ENCODE measurements around the gene MRE11. TPM values are rescaled to one million over a fixed set of nuclear protein-coding genes. Genes with fewer than 3 reads are reported as not detected.
"Not testable (repeated sequence)": the region's sequence is repeated elsewhere in the genome, so short reads cannot be mapped to it uniquely, and the experiment has no call there.

MRE11 gene
- total RNA-seq, 1 experiment from 2014 or later, result 20.1 TPM

- ChIA-PET CTCF (no interaction called here), POLR2A (ENCODE audit: unreplicated experiment) (interaction anchor here (0.7 kb wide), 1 partner anchor 260 kb away, joined by 6 read pairs; no protein-coding TSS in a partner anchor)
- Histone ChIP-seq H3F3A (ENCODE audit: low read length, unreplicated experiment) (no peaks in the 10 kb centered on the region), H3K27me3 (ENCODE audit: low read length) (no peaks in the 10 kb centered on the region), H3K4me1 (ENCODE audit: insufficient read depth, low read length) (peaks cover 5% of the 10 kb centered on the region), H4K20me1 (ENCODE audit: low read length) (no peaks in the 10 kb centered on the region), H3K9ac (ENCODE audit: low read length) (no peak overlapping the region), H3K36me3 (ENCODE audit: low read depth, low read length) (no peaks in the 10 kb centered on the region), H3K4me2 (ENCODE audit: low read length) (0 out of 2 replicates have a peak overlapping the region, but pooled peaks have one; percentile 9), H3K9me2 (replicated peaks; ENCODE audit: low read length) (no peaks in the 10 kb centered on the region), H3K4me3 (ENCODE audit: low read length) (no peak overlapping the region), H2AFZ (ENCODE audit: low read length) (0 out of 2 replicates have a peak overlapping the region, but pooled peaks have one; percentile 32), H3K9me3 (ENCODE audit: low read length) (no peaks in the 10 kb centered on the region), H3K27ac (ENCODE audit: low read length) (no peak overlapping the region), H3K79me2 (ENCODE audit: low read length) (no peaks in the 10 kb centered on the region)
- intact Hi-C loops (cut with micrococcal nuclease), result loop anchor here (10.0 kb wide), 1 partner anchor 213 kb away; no protein-coding TSS in a partner anchor
- BruUV-seq (replicated peaks), result no TSS peak
- ATAC-seq, result peak; percentile 11
- TF ChIP-seq CTCF (conservative IDR thresholded peaks at IDR 0.05; ENCODE audit: low read depth, low read length) (no peak), EZH2 (IDR thresholded peaks at IDR 0.05; ENCODE audit: low read length, unreplicated experiment) (no peak), EZH2phosphoT487 (IDR thresholded peaks at IDR 0.05; ENCODE audit: borderline replicate concordance, low read length) (no peak)
- DNase-seq, result peak; percentile 67
Observed at GRCh38 chr11:94507485-94507884, 13.8 kb upstream of the MRE11 start.

GRCh38 chr11:94506513-94506912 lies 12.9 kb upstream of the MRE11 start:
- BruUV-seq (replicated peaks); H3K9ac ChIP-seq (ENCODE audit: low read length); H3K27me3 ChIP-seq (ENCODE audit: low read length); H3K9me3 ChIP-seq (ENCODE audit: low read length); H3F3A ChIP-seq (ENCODE audit: low read length, unreplicated experiment); H3K79me2 ChIP-seq (ENCODE audit: low read length); H3K4me2 ChIP-seq (ENCODE audit: low read length); H3K27ac ChIP-seq (ENCODE audit: low read length); ATAC-seq; H3K4me1 ChIP-seq (ENCODE audit: insufficient read depth, low read length); H3K4me3 ChIP-seq (ENCODE audit: low read length); H2AFZ ChIP-seq (ENCODE audit: low read length); POLR2A ChIA-PET (ENCODE audit: unreplicated experiment); DNase-seq; H3K9me2 ChIP-seq (replicated peaks; ENCODE audit: low read length); H3K36me3 ChIP-seq (ENCODE audit: low read depth, low read length); H4K20me1 ChIP-seq (ENCODE audit: low read length): not testable (repeated sequence)
- CTCF ChIA-PET, result interaction anchor here (1.4 kb wide), 1 partner anchor 611 kb away, joined by 4 read pairs; no protein-coding TSS in a partner anchor
- intact Hi-C loops (cut with micrococcal nuclease), result loop anchor here (10.0 kb wide), 1 partner anchor 212 kb away; no protein-coding TSS in a partner anchor

GRCh38 chr11:94504689-94505293 lies 11.1 kb upstream of the MRE11 start:
- Histone ChIP-seq H3K9me2 (replicated peaks; ENCODE audit: low read length) (no peaks in the 10 kb centered on the region), H3K9ac (ENCODE audit: low read length) (no peak overlapping the region), H3F3A (ENCODE audit: low read length, unreplicated experiment) (no peaks in the 10 kb centered on the region)

More at GRCh38 chr11:94504689-94505293, 11.1 kb upstream of the MRE11 start:
- Histone ChIP-seq H3K4me2 (ENCODE audit: low read length) (no peak overlapping the region), H3K4me3 (ENCODE audit: low read length) (no peak overlapping the region), H3K27ac (ENCODE audit: low read length) (no peak overlapping the region), H3K9me3 (ENCODE audit: low read length) (no peaks in the 10 kb centered on the region), H3K79me2 (ENCODE audit: low read length) (no peaks in the 10 kb centered on the region), H3K4me1 (ENCODE audit: insufficient read depth, low read length) (no peaks in the 10 kb centered on the region; the same call in 1 of the 2 replicates), H2AFZ (ENCODE audit: low read length) (no peak overlapping the region), H3K27me3 (ENCODE audit: low read length) (no peaks in the 10 kb centered on the region), H3K36me3 (ENCODE audit: low read depth, low read length) (no peaks in the 10 kb centered on the region), H4K20me1 (ENCODE audit: low read length) (no peaks in the 10 kb centered on the region)
- POLR2A ChIA-PET (ENCODE audit: unreplicated experiment), result no interaction called here
- peak; percentile 90 for DNase-seq
- CTCF ChIA-PET, result interaction anchor here (0.6 to 1.0 kb wide), 3 partner anchors 32 to 609 kb away, joined by 3 to 13 read pairs (median 3); no protein-coding TSS in a partner anchor
- ATAC-seq, result peak; percentile 62
- no TSS peak for BruUV-seq (replicated peaks)
- intact Hi-C loops (cut with micrococcal nuclease), result loop anchor here (1.0 to 10.0 kb wide), 5 partner anchors 87 to 609 kb away; no protein-coding TSS in a partner anchor
- TF ChIP-seq EZH2 (IDR thresholded peaks at IDR 0.05; ENCODE audit: low read length, unreplicated experiment) (no peak), CTCF (conservative IDR thresholded peaks at IDR 0.05; ENCODE audit: low read depth, low read length) (peak; percentile 86)
